ENCODE results near the gene KLB. TPM values are rescaled to one million over a fixed set of nuclear protein-coding genes. Genes with fewer than 3 reads are reported as not detected.
A peak's percentile ranks its signal among the peaks of the same experiment; 100 is the strongest.
"Not testable (repeated sequence)": the region's sequence is repeated elsewhere in the genome, so short reads cannot be mapped to it uniquely, and the experiment has no call there.

KLB gene
- total RNA-seq, 1 experiment from 2014 or later: not detected

GRCh38 chr4:39456946-39457763 lies 50.4 kb downstream of the KLB start:
- H3K4me3 ChIP-seq: peak overlapping the region; percentile 97
- peaks cover 66% of the 10 kb centered on the region for H3K36me3 ChIP-seq (ENCODE audit: low read depth)
- intact Hi-C loops (cut with micrococcal nuclease; ENCODE audit: unreplicated experiment): loop anchor here (5.0 to 10.0 kb wide), 2 partner anchors 582 to 700 kb away; no protein-coding TSS in a partner anchor
- H4K20me1 ChIP-seq (ENCODE audit: insufficient read depth): peaks cover 54% of the 10 kb centered on the region
- H3K4me1 ChIP-seq (replicated peaks; ENCODE audit: insufficient read depth): peaks cover 20% of the 10 kb centered on the region
- no TSS peak for BruUV-seq (replicated peaks)
- peaks cover 88% of the 10 kb centered on the region for H3F3A ChIP-seq (ENCODE audit: insufficient read depth, low read depth)
- peaks cover 59% of the 10 kb centered on the region for H3K79me2 ChIP-seq (ENCODE audit: low read depth)
- no peak for DNase-seq
- peak overlapping the region; percentile 94 for H3K27ac ChIP-seq
- POLR2A ChIA-PET (ENCODE audit: unreplicated experiment): interaction anchor here (0.7 kb wide), 1 partner anchor 1629 kb away, joined by 21 read pairs; no protein-coding TSS in a partner anchor
- CTCF ChIA-PET: no interaction called here
- peak overlapping the region; percentile 98 for H3K4me2 ChIP-seq
- no peak for TF ChIP-seq CTCF (conservative IDR thresholded peaks at IDR 0.05)
- no peak for TF ChIP-seq EZH2 (IDR thresholded peaks at IDR 0.05; ENCODE audit: low read depth)
- no peaks in the 10 kb centered on the region for H3K9me3 ChIP-seq (ENCODE audit: insufficient read depth, low read depth)
- no peak overlapping the region for H2AFZ ChIP-seq
- H3K27me3 ChIP-seq (ENCODE audit: insufficient read depth, low read depth): no peaks in the 10 kb centered on the region
- H3K9me2 ChIP-seq (ENCODE audit: insufficient read depth): no peaks in the 10 kb centered on the region

DNA sequence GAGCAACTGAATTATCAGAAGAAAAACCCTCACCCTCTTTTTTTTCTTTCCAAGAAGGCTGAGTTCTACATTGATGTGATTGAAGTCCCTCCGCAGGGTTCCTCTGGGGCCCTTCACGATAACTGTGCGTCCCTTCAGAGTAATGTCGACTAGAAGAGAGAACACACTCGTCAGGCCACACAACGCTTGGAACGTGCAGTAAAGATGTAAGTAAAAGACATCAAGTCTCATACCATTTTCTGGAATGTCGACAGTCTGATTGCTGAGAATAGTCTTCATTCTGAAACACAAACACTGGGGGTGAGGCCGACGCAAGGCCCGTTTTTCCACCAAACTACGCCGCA lies 51.4 kb downstream of the KLB start:
- H3K79me2 ChIP-seq (ENCODE audit: low read depth): peaks cover 59% of the 10 kb centered on the region

DNA sequence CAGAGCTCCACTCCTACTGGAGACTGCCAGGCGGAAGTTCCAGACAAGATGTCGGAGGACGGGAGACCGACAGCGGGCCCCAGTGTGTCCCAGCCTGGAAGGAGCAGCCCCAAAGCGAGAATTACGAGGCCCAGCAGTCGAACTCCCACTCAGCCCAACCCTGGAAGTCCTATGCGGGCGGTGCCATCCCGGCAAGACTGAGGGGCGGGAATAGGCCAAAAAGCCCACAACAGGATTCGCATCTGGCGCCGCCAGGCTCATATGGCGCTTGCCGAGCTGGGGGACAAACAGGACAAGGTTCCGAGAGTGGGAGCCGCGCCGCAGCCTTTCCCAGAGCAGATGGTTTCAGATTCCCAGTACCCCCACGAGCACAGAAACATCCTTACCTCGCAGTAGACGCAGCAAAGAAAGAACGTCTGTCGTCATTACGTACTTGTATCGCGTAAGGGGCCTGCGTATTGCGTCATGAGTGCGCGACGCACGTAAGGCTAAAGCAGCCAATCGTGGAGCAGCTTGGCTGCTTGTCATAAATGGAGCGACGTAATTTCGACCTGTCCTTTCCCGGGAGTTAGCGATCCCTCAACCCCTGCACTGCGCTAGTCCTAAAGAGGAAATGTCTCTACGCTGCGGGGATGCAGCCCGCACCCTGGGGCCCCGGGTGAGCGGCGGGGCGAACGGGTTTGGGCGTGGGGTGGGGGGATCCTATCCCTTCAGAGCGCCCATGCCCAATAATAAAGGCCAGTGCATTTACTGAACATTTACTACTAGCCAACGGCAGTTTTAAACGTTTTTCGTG lies 52.0 kb downstream of the KLB start, which contains the start of the genes LIAS and RPL9:
LIAS (plus strand) TSS at position 552 of the 796 bp plus-strand sequence; CDS start at position 614, 62 bp downstream.
RPL9 (minus strand) TSS at position 418 of the 796 bp plus-strand sequence. CDS start 483 bp downstream, outside the sequence.
- no peaks in the 10 kb centered on the region for H3K27me3 ChIP-seq (ENCODE audit: insufficient read depth, low read depth)
- H4K20me1 ChIP-seq (ENCODE audit: insufficient read depth): peaks cover 40% of the 10 kb centered on the region
- POLR2A ChIA-PET (ENCODE audit: unreplicated experiment): interaction anchor here (0.6 to 0.7 kb wide), 5 partner anchors 10 to 945 kb away, joined by 3 to 12 read pairs (median 3); no protein-coding TSS in a partner anchor
- peaks cover 58% of the 10 kb centered on the region for H3K36me3 ChIP-seq (ENCODE audit: low read depth)
- no peaks in the 10 kb centered on the region for H3K9me3 ChIP-seq (ENCODE audit: insufficient read depth, low read depth)
- intact Hi-C loops (cut with micrococcal nuclease; ENCODE audit: unreplicated experiment): loop anchor here (5.0 to 10.0 kb wide), 2 partner anchors 584 to 701 kb away; no protein-coding TSS in a partner anchor
- H3K9me2 ChIP-seq (ENCODE audit: insufficient read depth): no peaks in the 10 kb centered on the region
- H3K27ac ChIP-seq: peak within 1 kb of the TSS; percentile 94
- peaks cover 20% of the 10 kb centered on the region for H3K4me1 ChIP-seq (replicated peaks; ENCODE audit: insufficient read depth)
- CTCF ChIA-PET: no interaction called here
- peak; percentile 93 to 95 for DNase-seq
- peak within 1 kb of the TSS; percentile 97 for H3K4me3 ChIP-seq
- H2AFZ ChIP-seq: peak within 1 kb of the TSS; percentile 99
- H3K4me2 ChIP-seq: peak within 1 kb of the TSS; percentile 98
- peaks cover 59% of the 10 kb centered on the region for H3K79me2 ChIP-seq (ENCODE audit: low read depth)
- H3F3A ChIP-seq (ENCODE audit: insufficient read depth, low read depth): peaks cover 72% of the 10 kb centered on the region
- BruUV-seq (replicated peaks): TSS peak; percentile 54
- TF ChIP-seq CTCF (conservative IDR thresholded peaks at IDR 0.05): no peak

More for the DNA sequence above, 51.4 kb downstream of the KLB start:
- H3K4me1 ChIP-seq (replicated peaks; ENCODE audit: insufficient read depth): peaks cover 20% of the 10 kb centered on the region
- H3K9me3 ChIP-seq (ENCODE audit: insufficient read depth, low read depth); DNase-seq; H3K27me3 ChIP-seq (ENCODE audit: insufficient read depth, low read depth); H3K9me2 ChIP-seq (ENCODE audit: insufficient read depth); CTCF ChIA-PET; BruUV-seq (replicated peaks): not testable (repeated sequence)
- peak overlapping the region; percentile 98 for H3K4me2 ChIP-seq
- peaks cover 78% of the 10 kb centered on the region for H3F3A ChIP-seq (ENCODE audit: insufficient read depth, low read depth)
- intact Hi-C loops (cut with micrococcal nuclease; ENCODE audit: unreplicated experiment): loop anchor here (5.0 to 10.0 kb wide), 2 partner anchors 583 to 701 kb away; no protein-coding TSS in a partner anchor
- POLR2A ChIA-PET (ENCODE audit: unreplicated experiment): interaction anchor here (0.6 to 0.7 kb wide), 4 partner anchors 10 to 946 kb away, joined by 3 to 12 read pairs (median 4); no protein-coding TSS in a partner anchor
- H3K4me3 ChIP-seq: peak overlapping the region; percentile 97
- H2AFZ ChIP-seq: peak overlapping the region; percentile 81
- H4K20me1 ChIP-seq (ENCODE audit: insufficient read depth): peaks cover 45% of the 10 kb centered on the region
- peaks cover 58% of the 10 kb centered on the region for H3K36me3 ChIP-seq (ENCODE audit: low read depth)
- H3K27ac ChIP-seq: peak overlapping the region; percentile 94

Data from PC-9 (cell line).